Colonic mucosa (tissue), 4 donors: ENCODE results near the gene ADSS2. TPM values are rescaled to one million over a fixed set of nuclear protein-coding genes. Genes with fewer than 3 reads are reported as not detected.

Experiments used
- DNase-seq: peaks from one replicate; pipeline ENCODE4 v3.0.0-alpha.2; 2020
- H3K27ac ChIP-seq: fragments of 200-600 bp; one replicate; pipeline ENCODE4 v1.8.0; 2021
- H3K27me3 ChIP-seq: fragments of 200-600 bp; one replicate; pipeline ENCODE4 v1.8.0; 2021
- H3K36me3 ChIP-seq: fragments of 200-600 bp; one replicate; pipeline ENCODE4 v1.8.0; 2021
- H3K4me1 ChIP-seq: fragments of 200-600 bp; one replicate; pipeline ENCODE4 v1.8.0; 2021; ENCODE audit warnings: mild to moderate bottlenecking
- H3K4me3 ChIP-seq: fragments of 200-600 bp; one replicate; pipeline ENCODE4 v1.8.0; 2021
- H3K9ac ChIP-seq, 2 donors: one replicate each; pipeline ENCODE4 v1.7.0; 2013; ENCODE audit warnings: control low read depth in 2 of 2, low read depth in 2 of 2, low read length in 2 of 2
- H3K9me3 ChIP-seq: fragments of 200-600 bp; one replicate; pipeline ENCODE4 v1.8.0; 2021
- intact Hi-C: fragments of 100-400 bp; cut with DNase I; formaldehyde crosslinking; loops from one replicate; pipeline ENCODE4 v1.14.1; 2022
- total RNA-seq, 2 donors: library from RNA; stranded (reverse); fragmentation: NEBNext Ultra II Directional in 1 of 2; extraction: Animal tissue kit (Norgen Biotek cat#: 25700) in 1 of 2; gene quantifications; one replicate each; pipeline ENCODE4 v1.2.1, GENCODE V29; 2021
- TF ChIP-seq, protein P1 (sequence below): fragments of 200-600 bp; IDR thresholded peaks from one replicate; pipeline ENCODE4 v1.8.0; 2022; ENCODE audit warnings: antibody characterized with exemption, mild to moderate bottlenecking
- donor health status: healthy.
- donor health status: DM: no; HTN: no; CAD: no.
- donor health status: DM: no; HTN: no; CAD: no.

Gene ADSS2
- total RNA-seq, 2 donors from 2014 or later, result 40.8 to 48.6 TPM

DNA sequence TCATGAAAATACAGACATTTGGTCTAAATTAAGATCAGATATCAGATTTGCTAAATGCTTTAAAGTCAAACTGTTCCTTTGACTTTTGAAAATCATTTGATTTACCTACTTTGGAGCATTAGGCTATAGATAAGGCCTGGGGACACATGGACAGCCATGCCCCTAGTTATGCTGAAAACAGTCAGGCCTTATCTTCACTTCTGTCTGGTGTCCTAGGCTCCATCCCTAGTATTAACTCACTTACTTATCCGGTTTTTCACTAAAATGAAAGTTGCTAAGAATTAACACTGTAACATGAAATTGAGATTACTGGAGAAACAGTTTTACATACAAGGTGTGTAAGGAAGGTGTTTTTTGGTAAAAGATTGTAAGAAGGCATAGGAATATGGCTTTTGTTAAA, 4.9 kb upstream of the ADSS2 start:
- Histone ChIP-seq H3K4me3 (no peak overlapping the region), H3K4me1 (peaks cover 4% of the 10 kb centered on the region), H3K27me3 (no peaks in the 10 kb centered on the region), H3K9me3 (no peaks in the 10 kb centered on the region), H3K9ac (no peak overlapping the region), H3K27ac (no peak overlapping the region), H3K36me3 (no peaks in the 10 kb centered on the region)
- intact Hi-C loops, result no loop called here
- TF ChIP-seq, protein P1, sequence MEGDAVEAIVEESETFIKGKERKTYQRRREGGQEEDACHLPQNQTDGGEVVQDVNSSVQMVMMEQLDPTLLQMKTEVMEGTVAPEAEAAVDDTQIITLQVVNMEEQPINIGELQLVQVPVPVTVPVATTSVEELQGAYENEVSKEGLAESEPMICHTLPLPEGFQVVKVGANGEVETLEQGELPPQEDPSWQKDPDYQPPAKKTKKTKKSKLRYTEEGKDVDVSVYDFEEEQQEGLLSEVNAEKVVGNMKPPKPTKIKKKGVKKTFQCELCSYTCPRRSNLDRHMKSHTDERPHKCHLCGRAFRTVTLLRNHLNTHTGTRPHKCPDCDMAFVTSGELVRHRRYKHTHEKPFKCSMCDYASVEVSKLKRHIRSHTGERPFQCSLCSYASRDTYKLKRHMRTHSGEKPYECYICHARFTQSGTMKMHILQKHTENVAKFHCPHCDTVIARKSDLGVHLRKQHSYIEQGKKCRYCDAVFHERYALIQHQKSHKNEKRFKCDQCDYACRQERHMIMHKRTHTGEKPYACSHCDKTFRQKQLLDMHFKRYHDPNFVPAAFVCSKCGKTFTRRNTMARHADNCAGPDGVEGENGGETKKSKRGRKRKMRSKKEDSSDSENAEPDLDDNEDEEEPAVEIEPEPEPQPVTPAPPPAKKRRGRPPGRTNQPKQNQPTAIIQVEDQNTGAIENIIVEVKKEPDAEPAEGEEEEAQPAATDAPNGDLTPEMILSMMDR, result no peak
- no peak for DNase-seq

DNA sequence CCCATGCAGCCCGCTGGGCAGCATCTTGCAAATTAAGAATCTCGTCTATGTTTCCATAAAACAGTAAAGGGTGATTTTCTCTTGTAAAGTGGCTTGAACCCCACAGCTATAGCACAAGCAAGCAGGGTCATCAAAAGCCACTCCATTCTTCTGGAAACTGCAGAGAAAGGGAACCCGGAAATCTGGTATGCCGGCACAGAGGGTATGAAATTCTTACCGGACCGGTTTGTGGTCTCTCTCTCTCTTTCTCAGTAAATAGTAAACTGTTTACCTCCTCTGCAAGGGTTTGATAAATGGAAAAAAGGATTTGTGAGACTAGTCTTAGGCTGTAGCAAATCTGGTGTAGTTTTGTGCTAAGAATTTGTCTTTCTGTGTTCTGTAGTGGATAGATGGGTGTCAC, 2.7 kb upstream of the ADSS2 start:
- no peak overlapping the region for H3K27ac ChIP-seq
- intact Hi-C loops, result loop anchor here (5.0 kb wide), 1 partner anchor 198 kb away; the partner anchor contains the start of gene DESI2
- no peaks in the 10 kb centered on the region for H3K9me3 ChIP-seq
- no peak for DNase-seq
- H3K36me3 ChIP-seq, result no peaks in the 10 kb centered on the region
- H3K4me1 ChIP-seq, result peaks cover 7% of the 10 kb centered on the region
- TF ChIP-seq, protein P1, result no peak
- H3K27me3 ChIP-seq, result no peaks in the 10 kb centered on the region
- no peak overlapping the region for H3K9ac ChIP-seq
- H3K4me3 ChIP-seq, result no peak overlapping the region

DNA sequence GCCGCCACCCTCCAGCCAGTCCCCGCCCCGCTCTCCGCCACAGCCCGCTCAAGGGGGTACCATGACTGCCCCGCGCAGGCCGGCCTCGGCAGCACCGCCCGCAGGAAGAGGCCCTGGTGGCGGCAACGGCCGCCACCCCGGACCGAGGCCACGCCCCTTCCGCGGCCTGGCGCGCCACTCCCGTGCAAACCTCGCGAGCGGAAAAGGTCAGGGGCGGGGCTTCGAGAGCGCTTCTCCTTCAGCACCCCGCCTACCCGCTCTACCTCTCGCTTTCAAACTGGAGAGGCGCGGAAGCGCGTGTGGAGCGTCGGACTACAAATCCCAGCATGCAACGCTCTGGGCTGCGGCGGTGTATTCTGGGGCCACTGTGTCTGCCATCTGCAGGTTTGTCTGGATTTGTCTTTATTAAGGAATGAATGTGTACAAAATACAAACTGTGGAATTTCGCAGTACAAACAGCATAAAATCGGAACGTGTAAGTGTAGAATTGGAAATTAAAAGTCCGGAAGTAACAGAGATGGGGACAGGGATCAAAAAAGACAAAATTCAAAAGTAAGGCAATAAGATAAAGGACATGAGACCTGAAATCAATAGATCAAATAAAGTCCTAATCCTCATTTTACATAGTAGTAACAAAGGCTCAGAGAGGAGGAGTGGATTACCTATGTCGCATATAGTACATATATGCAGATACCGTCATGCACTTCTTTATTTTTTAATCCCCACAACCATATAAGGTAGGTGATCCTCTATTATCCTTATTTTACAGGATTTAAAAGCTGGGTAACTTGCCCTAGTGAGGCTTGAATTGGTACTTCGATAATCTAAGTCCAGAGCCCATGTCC, 464 bp upstream of the ADSS2 start:
- Histone ChIP-seq H3K4me1 (peaks cover 17% of the 10 kb centered on the region), H3K36me3 (no peaks in the 10 kb centered on the region), H3K27ac (peak overlapping the region; percentile 93), H3K9ac (peak overlapping the region; percentile 52 to 98), H3K27me3 (no peaks in the 10 kb centered on the region), H3K9me3 (no peaks in the 10 kb centered on the region), H3K4me3 (peak overlapping the region; percentile 80)
- intact Hi-C loops, result loop anchor here (5.0 kb wide), 1 partner anchor 200 kb away; the partner anchor contains the start of gene DESI2
- TF ChIP-seq, protein P1, result no peak
- DNase-seq, result peak; percentile 99

DNA sequence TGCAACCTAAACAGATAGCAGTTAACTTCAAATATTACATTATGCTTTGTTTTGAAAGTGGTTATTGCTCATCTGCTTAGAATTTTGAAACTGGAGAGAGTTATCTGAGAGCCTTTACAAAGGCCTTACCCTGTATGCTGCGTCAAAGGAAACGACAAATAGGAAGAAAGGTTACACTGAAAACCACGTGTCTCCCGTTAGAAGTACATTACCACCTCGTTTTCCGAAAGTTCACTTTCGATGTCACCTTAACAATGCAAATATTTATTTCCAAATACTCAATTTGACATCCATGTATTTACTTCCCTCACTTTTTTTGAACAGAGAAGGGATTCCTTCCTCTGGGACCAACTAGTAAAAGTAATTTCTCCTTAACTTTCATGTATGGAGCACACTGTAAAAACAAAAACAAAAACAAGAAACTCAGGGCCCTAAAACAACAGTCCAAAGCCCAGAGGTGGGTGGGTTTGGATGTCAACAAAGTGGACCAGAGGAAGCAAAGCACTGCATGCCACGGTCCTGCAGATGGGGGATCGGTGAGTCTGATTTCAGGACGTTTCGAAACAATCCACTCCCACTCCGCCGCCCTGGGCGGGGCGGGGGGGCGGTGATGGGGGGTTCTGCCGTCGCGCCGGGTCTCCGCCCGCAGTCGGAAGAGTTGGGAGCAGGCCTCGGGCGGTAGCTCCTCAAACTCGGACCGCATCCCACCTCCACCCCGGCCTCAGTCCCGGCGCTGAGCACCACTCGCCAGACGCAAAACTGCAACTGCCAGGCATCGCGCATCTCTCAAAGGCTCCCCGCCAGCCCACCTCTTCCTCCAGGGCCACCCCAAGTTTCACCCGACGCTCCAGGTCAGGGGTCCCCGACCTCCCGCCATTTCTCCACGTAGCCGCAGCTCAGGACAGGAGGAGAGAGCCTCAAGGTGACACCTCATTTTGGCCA, 841 bp downstream of the ADSS2 start:
- H3K4me1 ChIP-seq, result peaks cover 17% of the 10 kb centered on the region
- intact Hi-C loops, result loop anchor here (5.0 kb wide), 1 partner anchor 201 kb away; the partner anchor contains the start of gene DESI2

More for the DNA sequence above, 841 bp downstream of the ADSS2 start:
- TF ChIP-seq, protein P1, result no peak
- Histone ChIP-seq H3K9ac (peak overlapping the region; percentile 95 to 98), H3K36me3 (no peaks in the 10 kb centered on the region), H3K27ac (peak overlapping the region; percentile 93), H3K27me3 (no peaks in the 10 kb centered on the region), H3K4me3 (peak overlapping the region; percentile 80), H3K9me3 (no peaks in the 10 kb centered on the region)
- DNase-seq, result peak; percentile 68
